Measurements from ENCODE around the gene ICOSLG.

ICOSLG gene

GRCh38 chr21:44263221-44263760 lies 22.5 kb upstream of the ICOSLG start:
- FAIRE-seq: no peak
- DNase-seq (ENCODE audit: insufficient read length, low spot score): no peak
- no peak for TF ChIP-seq CTCF (IDR thresholded peaks at IDR 0.05; ENCODE audit: insufficient read depth, missing control alignments)

DNA sequence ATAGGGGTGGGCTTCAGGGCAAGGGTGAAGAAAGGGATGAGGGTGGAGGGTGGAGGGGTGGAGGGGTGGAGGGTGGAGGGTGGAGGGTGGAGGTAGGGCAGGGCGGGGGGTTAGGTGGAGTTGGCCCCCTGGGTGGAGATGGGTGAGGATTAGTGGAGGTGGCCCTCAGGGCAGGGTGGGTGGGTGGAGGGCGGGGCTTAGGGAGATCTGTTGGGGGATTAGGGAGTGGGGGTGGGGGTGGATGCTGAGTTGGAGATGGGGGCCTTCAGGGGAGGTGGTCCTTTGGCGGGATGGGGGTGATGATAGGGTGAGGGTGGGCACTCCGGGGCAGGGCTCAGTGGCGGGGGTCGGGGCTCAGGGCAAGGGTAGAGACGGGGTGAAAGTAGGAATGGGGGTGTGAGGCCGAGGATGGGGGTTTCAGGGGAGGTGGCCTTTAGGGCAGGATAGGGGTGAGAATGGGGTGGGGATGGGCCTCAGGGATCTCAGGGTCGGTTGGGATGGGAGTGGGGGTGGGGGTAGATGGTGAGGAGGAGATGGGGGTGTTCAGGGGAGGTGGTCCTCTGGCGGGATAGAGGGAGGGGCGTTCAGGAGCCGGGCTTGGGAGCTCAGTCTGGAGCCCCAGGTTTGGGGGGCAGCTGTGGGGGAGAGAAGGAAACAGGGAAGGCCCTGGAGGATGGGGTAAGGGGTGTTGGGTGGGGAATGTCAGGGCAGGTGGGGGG lies 21.8 kb upstream of the ICOSLG start:
- no peak for DNase-seq (ENCODE audit: insufficient read length, low spot score)

DNA sequence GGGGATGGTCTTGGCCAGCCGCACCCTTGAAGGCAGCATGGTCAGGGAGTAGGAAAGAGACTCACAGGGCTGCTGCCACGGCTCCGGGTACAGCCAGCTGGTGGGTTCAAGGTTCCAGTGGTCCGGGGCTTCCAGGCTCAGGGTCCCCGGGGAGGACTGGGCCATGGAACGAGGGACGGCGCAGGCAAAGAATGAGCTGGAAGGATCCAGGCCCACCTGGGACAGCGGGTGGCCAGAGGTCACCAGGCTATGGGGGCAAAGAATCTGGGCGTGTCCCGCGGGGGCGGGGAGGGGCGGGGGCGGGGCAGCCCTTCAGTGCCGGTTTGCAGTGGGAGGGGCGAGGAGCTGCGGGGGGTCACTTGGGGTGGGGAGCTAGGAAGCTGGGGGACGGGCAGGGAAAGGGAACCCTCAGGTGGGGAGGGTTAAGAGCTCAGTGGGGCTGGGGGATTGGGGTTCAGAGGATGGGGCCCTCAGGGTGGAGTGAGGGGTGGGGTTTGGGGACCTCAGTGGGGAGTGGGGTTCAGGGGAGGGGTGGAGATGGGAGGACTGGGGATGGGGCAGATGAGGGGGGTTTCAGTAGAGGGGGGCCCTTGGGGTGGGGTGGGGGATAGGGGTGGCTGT lies 21.0 kb upstream of the ICOSLG start, which contains the start of gene DNMT3L:
Gene DNMT3L, minus strand, starts transcription at position 223 of the 621 bp plus-strand sequence. CDS start 638 bp downstream, outside the sequence.
- TF ChIP-seq CTCF (IDR thresholded peaks at IDR 0.05; ENCODE audit: insufficient read depth, missing control alignments): no peak
- FAIRE-seq (no peak), DNase-seq (ENCODE audit: insufficient read length, low spot score) (no peak)

More for the DNA sequence above, 21.8 kb upstream of the ICOSLG start:
- no peak for TF ChIP-seq CTCF (IDR thresholded peaks at IDR 0.05; ENCODE audit: insufficient read depth, missing control alignments)
- no peak for FAIRE-seq

- no peak for TF ChIP-seq CTCF (IDR thresholded peaks at IDR 0.05; ENCODE audit: insufficient read depth, missing control alignments)
- FAIRE-seq: no peak
- DNase-seq (ENCODE audit: insufficient read length, low spot score): no peak
Observed at GRCh38 chr21:44260791-44261631, 20.3 kb upstream of the ICOSLG start.

DNA sequence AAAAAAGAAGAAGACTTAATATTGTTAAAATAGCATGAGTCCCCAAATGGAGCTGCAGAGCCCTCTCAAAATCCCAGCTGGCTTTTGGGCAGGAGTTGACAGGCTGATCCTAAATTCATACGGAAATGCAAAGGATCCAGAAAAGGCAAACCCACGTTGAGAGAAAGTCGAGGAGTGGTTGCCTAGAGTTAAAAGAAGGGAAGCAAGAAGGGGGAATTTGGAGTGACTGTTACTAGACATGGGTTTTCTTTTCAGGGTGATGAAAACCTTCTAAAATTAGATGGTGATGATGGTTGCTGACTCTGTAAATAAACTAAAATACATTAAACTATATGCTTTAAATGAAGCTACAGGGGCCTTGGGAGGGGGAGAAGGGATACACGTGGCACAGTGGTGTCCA lies 19.3 kb upstream of the ICOSLG start:
- FAIRE-seq: no peak
- no peak for TF ChIP-seq CTCF (IDR thresholded peaks at IDR 0.05; ENCODE audit: insufficient read depth, missing control alignments)

DNA sequence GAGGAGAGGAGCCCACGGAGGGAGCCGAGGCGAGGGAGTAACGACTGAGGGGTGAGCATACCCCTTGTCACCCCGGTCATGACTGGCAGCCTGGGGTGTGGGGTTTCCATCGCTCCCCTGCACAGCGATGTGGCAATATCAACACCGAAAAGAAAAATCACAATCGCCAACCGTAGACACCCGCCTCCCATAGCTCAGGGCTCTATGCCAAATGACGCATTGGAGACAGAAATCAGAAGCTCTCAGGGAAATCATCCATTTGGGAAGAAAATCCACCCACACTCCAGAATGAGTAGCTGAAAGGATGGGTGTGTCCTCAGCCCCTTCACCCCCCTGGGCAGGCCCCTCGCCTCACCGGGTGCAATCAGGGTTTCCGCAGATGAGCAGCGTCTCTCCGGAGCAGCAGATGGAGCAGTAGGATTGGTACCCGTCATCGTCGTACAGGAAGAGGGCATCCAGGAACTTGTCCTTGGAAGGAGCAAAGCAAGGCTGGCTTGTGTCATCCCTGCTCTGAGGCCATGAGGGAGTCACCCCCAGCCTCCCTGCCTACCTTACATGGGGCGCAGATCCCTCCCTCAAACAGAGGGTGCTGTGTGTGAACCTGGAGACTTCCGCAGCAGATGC lies 18.5 kb upstream of the ICOSLG start:
- no peak for TF ChIP-seq CTCF (IDR thresholded peaks at IDR 0.05; ENCODE audit: insufficient read depth, missing control alignments)
- DNase-seq (ENCODE audit: insufficient read length, low spot score): no peak
- no peak for FAIRE-seq

More for the DNA sequence above, 19.3 kb upstream of the ICOSLG start:
- no peak for DNase-seq (ENCODE audit: insufficient read length, low spot score)

All from D721Med (cell line).